GM10248 (cell line): ENCODE data around the gene TXNDC15.

Experiments used
- CTCF ChIA-PET: fragments of 300-600 bp; sonication (Branson Sonifier 250); formaldehyde crosslinking; extraction: SDS; loops from one replicate; lab custom pipeline; 2021; ENCODE audit warnings: antibody characterized with exemption; lab: Yijun Ruan, JAX
- POLR2A ChIA-PET: fragments of 350-650 bp; sonication (Branson Sonifier 250); formaldehyde crosslinking; extraction: SDS; loops from one replicate; lab custom pipeline; 2020; ENCODE audit warnings: antibody characterized with exemption; lab: Yijun Ruan, JAX
- DNase-seq: peaks from one replicate; pipeline ENCODE4 v3.0.0; 2012; ENCODE audit errors: extremely low spot score
- TF ChIP-seq, protein P1 (sequence below): IDR thresholded peaks from 2 replicates; pipeline ENCODE4 v1.5.1; 2012; ENCODE audit warnings: mild to moderate bottlenecking, low read depth; ENCODE audit errors: extremely low read depth, missing control alignments, control extremely low read depth

TXNDC15 gene

DNA sequence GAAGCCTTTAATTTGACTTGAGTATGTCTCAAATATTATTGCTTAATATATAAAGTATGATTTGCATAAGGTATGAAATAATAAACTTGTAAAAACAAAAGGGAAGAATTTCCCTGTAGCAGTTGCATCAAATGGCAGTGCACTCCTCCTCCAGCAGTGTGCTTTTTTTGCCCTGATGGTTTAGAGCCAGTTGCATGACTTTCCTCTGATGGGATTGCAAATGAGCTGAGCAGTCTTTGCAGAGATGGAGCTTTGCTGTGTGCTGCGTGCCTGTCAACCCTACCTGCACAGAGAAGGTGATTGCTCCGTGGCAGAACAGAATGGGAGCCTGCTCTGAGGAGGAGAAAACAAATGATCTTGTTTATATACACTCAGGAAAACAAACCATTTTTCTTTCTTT, 70.9 kb downstream of the TXNDC15 start:
- TF ChIP-seq, protein P1, sequence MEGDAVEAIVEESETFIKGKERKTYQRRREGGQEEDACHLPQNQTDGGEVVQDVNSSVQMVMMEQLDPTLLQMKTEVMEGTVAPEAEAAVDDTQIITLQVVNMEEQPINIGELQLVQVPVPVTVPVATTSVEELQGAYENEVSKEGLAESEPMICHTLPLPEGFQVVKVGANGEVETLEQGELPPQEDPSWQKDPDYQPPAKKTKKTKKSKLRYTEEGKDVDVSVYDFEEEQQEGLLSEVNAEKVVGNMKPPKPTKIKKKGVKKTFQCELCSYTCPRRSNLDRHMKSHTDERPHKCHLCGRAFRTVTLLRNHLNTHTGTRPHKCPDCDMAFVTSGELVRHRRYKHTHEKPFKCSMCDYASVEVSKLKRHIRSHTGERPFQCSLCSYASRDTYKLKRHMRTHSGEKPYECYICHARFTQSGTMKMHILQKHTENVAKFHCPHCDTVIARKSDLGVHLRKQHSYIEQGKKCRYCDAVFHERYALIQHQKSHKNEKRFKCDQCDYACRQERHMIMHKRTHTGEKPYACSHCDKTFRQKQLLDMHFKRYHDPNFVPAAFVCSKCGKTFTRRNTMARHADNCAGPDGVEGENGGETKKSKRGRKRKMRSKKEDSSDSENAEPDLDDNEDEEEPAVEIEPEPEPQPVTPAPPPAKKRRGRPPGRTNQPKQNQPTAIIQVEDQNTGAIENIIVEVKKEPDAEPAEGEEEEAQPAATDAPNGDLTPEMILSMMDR, result no peak
- POLR2A ChIA-PET, result no interaction called here
- no peak for DNase-seq
- CTCF ChIA-PET, result no interaction called here

DNA sequence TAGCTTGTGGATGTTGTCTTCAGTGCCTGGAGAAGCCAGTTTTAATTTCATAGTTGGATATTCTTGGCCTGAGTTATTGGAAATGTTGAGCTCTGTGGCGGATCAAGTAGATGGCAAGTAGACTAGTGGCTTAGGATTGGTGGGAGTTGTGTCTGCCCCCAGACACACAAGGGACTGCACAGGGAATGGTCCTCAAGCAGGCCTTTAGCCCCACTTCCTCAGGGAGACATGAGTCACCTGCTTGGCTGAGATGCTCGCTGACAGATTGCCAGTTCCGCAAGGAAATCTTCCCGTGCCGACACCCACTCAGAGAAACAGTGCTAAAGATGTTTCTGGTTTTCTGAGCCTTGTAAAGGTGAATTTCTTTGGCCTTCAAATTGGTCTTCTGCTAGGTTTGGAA, 74.7 kb downstream of the TXNDC15 start:
- CTCF ChIA-PET, result interaction anchor here (0.8 to 1.9 kb wide), 4 partner anchors 12 to 23 kb away, joined by 4 to 6 read pairs (median 4); no protein-coding TSS in a partner anchor

DNA sequence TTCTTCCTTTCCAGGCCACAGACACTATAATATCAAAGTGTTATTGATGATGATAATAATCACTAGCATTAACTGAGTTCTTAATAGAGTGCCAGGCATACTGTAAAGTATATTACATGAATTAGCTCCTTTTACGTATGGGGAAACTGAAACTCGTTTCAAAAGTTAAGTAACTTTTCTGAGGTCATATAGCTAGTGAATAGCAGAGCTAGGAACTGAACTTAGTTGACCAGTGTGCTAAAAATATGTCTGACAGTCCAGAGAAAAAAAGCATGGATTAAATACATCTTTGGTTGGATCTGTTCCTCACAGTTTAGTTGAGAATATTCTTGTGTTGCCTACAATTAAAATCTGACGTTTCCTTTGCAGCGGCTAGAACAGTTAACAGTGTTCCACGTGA, 75.1 kb downstream of the TXNDC15 start:
- TF ChIP-seq, protein P1, result no peak
- POLR2A ChIA-PET, result no interaction called here
- DNase-seq, result no peak
- CTCF ChIA-PET, result interaction anchor here (1.6 to 1.9 kb wide), 3 partner anchors 12 to 23 kb away, joined by 4 to 6 read pairs (median 5); no protein-coding TSS in a partner anchor

More for the DNA sequence above, 74.7 kb downstream of the TXNDC15 start:
- POLR2A ChIA-PET, result no interaction called here
- TF ChIP-seq, protein P1, result no peak
- DNase-seq, result no peak
